TTC549 (cell line): Measurements from ENCODE around the gene RFTN1.

Experiments
- FAIRE-seq: peaks from 2 replicates; lab custom pipeline; 2012; peaks lifted over from hg19 to GRCh38; lab: Jason Lieb, UNC

Gene RFTN1

GRCh38 chr3:16375891-16376290, 137.6 kb downstream of the RFTN1 start:
- no peak for FAIRE-seq

- FAIRE-seq = no peak
Observed at GRCh38 chr3:16374935-16375245, 138.6 kb downstream of the RFTN1 start.

GRCh38 chr3:16374047-16374934, 139.2 kb downstream of the RFTN1 start:
- no peak for FAIRE-seq

- FAIRE-seq = no peak
Observed at GRCh38 chr3:16373341-16373946, 140.1 kb downstream of the RFTN1 start.

- no peak for FAIRE-seq
Observed at GRCh38 chr3:16372362-16373292, 140.9 kb downstream of the RFTN1 start.

- no peak for FAIRE-seq
Observed at GRCh38 chr3:16370872-16371740, 142.4 kb downstream of the RFTN1 start.

- FAIRE-seq = no peak
Observed at GRCh38 chr3:16370503-16370871, 143.0 kb downstream of the RFTN1 start.

GRCh38 chr3:16369885-16370284, 143.6 kb downstream of the RFTN1 start:
- FAIRE-seq = no peak

GRCh38 chr3:16369276-16369675, 144.2 kb downstream of the RFTN1 start:
- FAIRE-seq = no peak

GRCh38 chr3:16366581-16366980, 146.9 kb downstream of the RFTN1 start:
- FAIRE-seq = no peak

GRCh38 chr3:16365491-16366128, 147.9 kb downstream of the RFTN1 start:
- FAIRE-seq = no peak

- FAIRE-seq = no peak
Observed at GRCh38 chr3:16364963-16365362, 148.5 kb downstream of the RFTN1 start.

GRCh38 chr3:16364323-16364722, 149.2 kb downstream of the RFTN1 start:
- no peak for FAIRE-seq

- FAIRE-seq = no peak
Observed at GRCh38 chr3:16363636-16364035, 149.9 kb downstream of the RFTN1 start.

- no peak for FAIRE-seq
Observed at GRCh38 chr3:16362770-16363169, 150.7 kb downstream of the RFTN1 start.

GRCh38 chr3:16361087-16361486, 152.4 kb downstream of the RFTN1 start:
- no peak for FAIRE-seq

GRCh38 chr3:16359331-16359730, 154.2 kb downstream of the RFTN1 start:
- FAIRE-seq = no peak

GRCh38 chr3:16358336-16358735, 155.2 kb downstream of the RFTN1 start:
- no peak for FAIRE-seq

- FAIRE-seq = no peak
Observed at GRCh38 chr3:16357186-16358121, 156.0 kb downstream of the RFTN1 start.

GRCh38 chr3:16355828-16356227, 157.7 kb downstream of the RFTN1 start:
- FAIRE-seq = no peak
